ENCODE measurements around the gene SEPTIN12. TPM values are rescaled to one million over a fixed set of nuclear protein-coding genes. Genes with fewer than 3 reads are reported as not detected.

Gene SEPTIN12
- total RNA-seq, 1 experiment from 2014 or later: not detected

DNA sequence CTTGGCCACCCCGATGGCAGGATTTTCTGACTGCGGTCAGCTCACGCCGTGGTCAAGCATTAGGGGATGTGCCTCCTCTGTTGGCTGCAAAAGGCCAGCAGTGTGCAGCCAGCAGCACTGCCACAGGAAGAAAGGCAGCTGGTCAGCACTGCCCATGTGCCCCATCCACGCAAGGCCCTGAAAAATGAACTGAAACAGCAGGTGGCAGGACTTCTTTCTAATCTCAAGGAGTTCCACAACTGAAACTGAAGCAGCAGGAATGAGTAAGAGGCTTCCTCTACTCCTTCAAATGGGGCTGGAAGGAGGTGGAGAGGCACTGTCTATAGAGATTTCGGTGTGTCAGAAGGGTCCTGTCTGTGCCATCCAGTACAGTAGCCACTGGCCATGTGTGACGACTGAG is 24.4 kb downstream of the SEPTIN12 start (continued):
- TF ChIP-seq TCF7L2 (IDR thresholded peaks at IDR 0.05; ENCODE audit: low read depth, low read length): no peak

DNA sequence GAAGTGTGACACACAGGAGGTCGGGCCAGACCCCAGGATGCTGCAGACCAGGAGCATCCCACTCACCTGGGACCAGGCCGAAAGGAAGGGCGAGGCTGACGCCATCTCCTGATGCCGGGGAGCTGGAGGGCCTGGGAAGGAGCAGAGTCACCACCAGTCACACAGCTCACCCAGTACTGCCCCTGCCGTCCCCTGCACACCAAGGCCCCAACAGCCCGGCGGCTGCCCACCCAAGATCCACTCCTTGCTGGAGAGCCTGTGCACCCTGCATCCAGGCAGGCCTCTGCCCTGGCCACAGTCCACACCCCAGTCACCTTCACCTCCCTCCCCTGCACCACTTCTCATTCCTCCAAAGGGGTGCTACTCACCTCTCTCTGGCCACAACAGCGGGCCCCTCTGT is 25.9 kb downstream of the SEPTIN12 start:
- TF ChIP-seq SIN3A (IDR thresholded peaks at IDR 0.05; ENCODE audit: borderline replicate concordance, insufficient read depth, low read depth, low read length) (no peak), POLR2AphosphoS5 (IDR thresholded peaks at IDR 0.05; ENCODE audit: low read depth, low read length) (no peak), TCF7L2 (IDR thresholded peaks at IDR 0.05; ENCODE audit: low read depth, low read length) (no peak)
- TF ChIP-seq, protein P1, sequence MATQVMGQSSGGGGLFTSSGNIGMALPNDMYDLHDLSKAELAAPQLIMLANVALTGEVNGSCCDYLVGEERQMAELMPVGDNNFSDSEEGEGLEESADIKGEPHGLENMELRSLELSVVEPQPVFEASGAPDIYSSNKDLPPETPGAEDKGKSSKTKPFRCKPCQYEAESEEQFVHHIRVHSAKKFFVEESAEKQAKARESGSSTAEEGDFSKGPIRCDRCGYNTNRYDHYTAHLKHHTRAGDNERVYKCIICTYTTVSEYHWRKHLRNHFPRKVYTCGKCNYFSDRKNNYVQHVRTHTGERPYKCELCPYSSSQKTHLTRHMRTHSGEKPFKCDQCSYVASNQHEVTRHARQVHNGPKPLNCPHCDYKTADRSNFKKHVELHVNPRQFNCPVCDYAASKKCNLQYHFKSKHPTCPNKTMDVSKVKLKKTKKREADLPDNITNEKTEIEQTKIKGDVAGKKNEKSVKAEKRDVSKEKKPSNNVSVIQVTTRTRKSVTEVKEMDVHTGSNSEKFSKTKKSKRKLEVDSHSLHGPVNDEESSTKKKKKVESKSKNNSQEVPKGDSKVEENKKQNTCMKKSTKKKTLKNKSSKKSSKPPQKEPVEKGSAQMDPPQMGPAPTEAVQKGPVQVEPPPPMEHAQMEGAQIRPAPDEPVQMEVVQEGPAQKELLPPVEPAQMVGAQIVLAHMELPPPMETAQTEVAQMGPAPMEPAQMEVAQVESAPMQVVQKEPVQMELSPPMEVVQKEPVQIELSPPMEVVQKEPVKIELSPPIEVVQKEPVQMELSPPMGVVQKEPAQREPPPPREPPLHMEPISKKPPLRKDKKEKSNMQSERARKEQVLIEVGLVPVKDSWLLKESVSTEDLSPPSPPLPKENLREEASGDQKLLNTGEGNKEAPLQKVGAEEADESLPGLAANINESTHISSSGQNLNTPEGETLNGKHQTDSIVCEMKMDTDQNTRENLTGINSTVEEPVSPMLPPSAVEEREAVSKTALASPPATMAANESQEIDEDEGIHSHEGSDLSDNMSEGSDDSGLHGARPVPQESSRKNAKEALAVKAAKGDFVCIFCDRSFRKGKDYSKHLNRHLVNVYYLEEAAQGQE (IDR thresholded peaks at IDR 0.05; ENCODE audit: insufficient read depth in 1 of 2, low read depth in 2 of 2, low read length in 1 of 2): no peak
- TF ChIP-seq, protein P2, sequence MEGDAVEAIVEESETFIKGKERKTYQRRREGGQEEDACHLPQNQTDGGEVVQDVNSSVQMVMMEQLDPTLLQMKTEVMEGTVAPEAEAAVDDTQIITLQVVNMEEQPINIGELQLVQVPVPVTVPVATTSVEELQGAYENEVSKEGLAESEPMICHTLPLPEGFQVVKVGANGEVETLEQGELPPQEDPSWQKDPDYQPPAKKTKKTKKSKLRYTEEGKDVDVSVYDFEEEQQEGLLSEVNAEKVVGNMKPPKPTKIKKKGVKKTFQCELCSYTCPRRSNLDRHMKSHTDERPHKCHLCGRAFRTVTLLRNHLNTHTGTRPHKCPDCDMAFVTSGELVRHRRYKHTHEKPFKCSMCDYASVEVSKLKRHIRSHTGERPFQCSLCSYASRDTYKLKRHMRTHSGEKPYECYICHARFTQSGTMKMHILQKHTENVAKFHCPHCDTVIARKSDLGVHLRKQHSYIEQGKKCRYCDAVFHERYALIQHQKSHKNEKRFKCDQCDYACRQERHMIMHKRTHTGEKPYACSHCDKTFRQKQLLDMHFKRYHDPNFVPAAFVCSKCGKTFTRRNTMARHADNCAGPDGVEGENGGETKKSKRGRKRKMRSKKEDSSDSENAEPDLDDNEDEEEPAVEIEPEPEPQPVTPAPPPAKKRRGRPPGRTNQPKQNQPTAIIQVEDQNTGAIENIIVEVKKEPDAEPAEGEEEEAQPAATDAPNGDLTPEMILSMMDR (IDR thresholded peaks at IDR 0.05): no peak
- H3K4me1 ChIP-seq (ENCODE audit: control insufficient read depth, insufficient read depth, low read length): peaks cover 8% of the 10 kb centered on the region
- H3K36me3 ChIP-seq (ENCODE audit: control insufficient read depth, insufficient read depth, low read length): peaks cover 2% of the 10 kb centered on the region; the same call in 1 of the 2 replicates
- H3K9me3 ChIP-seq (ENCODE audit: control insufficient read depth, insufficient read depth, low read depth, low read length): no peaks in the 10 kb centered on the region
- H3K27me3 ChIP-seq (ENCODE audit: control insufficient read depth, insufficient read depth, low read length): no peaks in the 10 kb centered on the region
- in situ Hi-C loops (cut with HindIII; ENCODE audit: low pct_unique_long_range_greater_than_20kb, low sequenced_read_pairs): no loop called here
- BruUV-seq (replicated peaks): no TSS peak
- no peak overlapping the region for H3K27ac ChIP-seq (ENCODE audit: low read length)
- CTCF ChIA-PET: no interaction called here
- intact Hi-C loops (cut with micrococcal nuclease; ENCODE audit: unreplicated experiment): no loop called here
- ATAC-seq (no peak), DNase-seq (ENCODE audit: low read depth, low spot score) (no peak)
- POLR2A ChIA-PET: no interaction called here
- H3K4me3 ChIP-seq (ENCODE audit: low read depth in 2 of 2, low read length in 2 of 2): no peak overlapping the region

DNA sequence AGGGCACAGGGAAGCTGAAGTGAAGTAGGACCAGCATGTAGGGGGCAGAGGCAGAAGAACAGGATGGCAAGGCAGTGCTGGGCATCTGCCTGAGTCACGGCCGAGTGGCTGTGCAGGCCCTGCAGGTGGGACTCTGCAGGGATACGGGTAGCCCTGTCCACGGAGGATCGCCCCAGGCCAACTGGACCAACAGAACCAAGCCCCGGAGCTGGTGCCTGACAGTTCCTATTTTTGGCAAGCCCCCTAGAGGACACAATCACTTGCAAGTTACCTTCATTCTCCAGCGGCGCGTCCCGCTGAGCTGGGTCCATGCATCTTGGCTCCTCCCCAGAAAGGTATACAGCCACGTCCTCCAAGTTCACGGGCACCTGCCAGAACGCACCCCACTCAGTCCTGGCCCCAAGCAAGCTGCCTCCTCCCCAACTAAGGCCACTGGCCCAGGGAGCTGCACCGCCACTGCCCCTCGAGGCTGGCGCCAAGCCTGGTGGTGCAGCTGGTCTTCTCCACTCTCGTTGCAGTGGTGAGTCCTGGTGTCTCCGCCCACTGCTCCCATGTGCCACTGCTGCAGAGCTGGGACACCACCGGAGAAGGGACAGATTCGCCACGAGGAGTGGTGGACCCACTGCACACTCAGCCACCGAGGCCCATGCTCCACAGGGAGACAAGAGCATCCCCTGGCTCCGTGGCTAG is 27.8 kb downstream of the SEPTIN12 start:
- intact Hi-C loops (cut with micrococcal nuclease; ENCODE audit: unreplicated experiment): no loop called here
- no peak for ATAC-seq
- CTCF ChIA-PET: no interaction called here

More for the DNA sequence above, 27.8 kb downstream of the SEPTIN12 start:
- Histone ChIP-seq H3K9me3 (ENCODE audit: control insufficient read depth, insufficient read depth, low read depth, low read length) (no peaks in the 10 kb centered on the region), H3K4me3 (ENCODE audit: low read depth in 2 of 2, low read length in 2 of 2) (no peak overlapping the region), H3K27me3 (ENCODE audit: control insufficient read depth, insufficient read depth, low read length) (no peaks in the 10 kb centered on the region), H3K27ac (ENCODE audit: low read length) (no peak overlapping the region), H3K4me1 (ENCODE audit: control insufficient read depth, insufficient read depth, low read length) (no peaks in the 10 kb centered on the region), H3K36me3 (ENCODE audit: control insufficient read depth, insufficient read depth, low read length) (peaks cover 2% of the 10 kb centered on the region; the same call in 1 of the 2 replicates)
- in situ Hi-C loops (cut with HindIII; ENCODE audit: low pct_unique_long_range_greater_than_20kb, low sequenced_read_pairs): no loop called here
- no peak for DNase-seq (ENCODE audit: low read depth, low spot score)
- no TSS peak for BruUV-seq (replicated peaks)
- no peak for TF ChIP-seq TCF7L2 (IDR thresholded peaks at IDR 0.05; ENCODE audit: low read depth, low read length)
- TF ChIP-seq SIN3A (IDR thresholded peaks at IDR 0.05; ENCODE audit: borderline replicate concordance, insufficient read depth, low read depth, low read length): no peak
- TF ChIP-seq, protein P1 (IDR thresholded peaks at IDR 0.05; ENCODE audit: insufficient read depth in 1 of 2, low read depth in 2 of 2, low read length in 1 of 2): no peak
- TF ChIP-seq POLR2AphosphoS5 (IDR thresholded peaks at IDR 0.05; ENCODE audit: low read depth, low read length): no peak
- TF ChIP-seq, protein P2 (IDR thresholded peaks at IDR 0.05): no peak
- POLR2A ChIA-PET: no interaction called here

Measured in Panc1 (cell line).